Transverse colon (tissue), 4 donors: ENCODE data around the gene FOSL1. TPM values are rescaled to one million over a fixed set of nuclear protein-coding genes. Genes with fewer than 3 reads are reported as not detected.

Source experiments
- DNase-seq: peaks from one replicate; pipeline ENCODE4 v3.0.0-alpha.2; 2019
- H3K27ac ChIP-seq, 4 donors: fragments of 200-600 bp; sonication (generic); 2 replicates each; pipeline ENCODE4 v1.5.1; 2016 to 2018; ENCODE audit warnings: inconsistent platforms in 4 of 4
- H3K27me3 ChIP-seq: fragments of 200-600 bp; sonication (generic); 2 replicates; pipeline ENCODE4 v1.5.1; 2017; ENCODE audit warnings: inconsistent platforms
- H3K36me3 ChIP-seq, 4 donors: fragments of 200-600 bp; sonication (generic); 2 replicates each; pipeline ENCODE4 v1.5.1; 2017 to 2019; ENCODE audit warnings: inconsistent platforms in 4 of 4
- H3K4me1 ChIP-seq, 4 donors: fragments of 200-600 bp; sonication (generic); 2 replicates each; pipeline ENCODE4 v1.5.1; 2017 to 2020; ENCODE audit warnings: inconsistent platforms in 4 of 4
- H3K4me3 ChIP-seq, 4 donors: fragments of 200-600 bp; sonication (generic); 1 replicate in 1 of 4; 2 replicates in 3 of 4; pipeline versions ENCODE4 v1.5.1 to v1.6.1; 2017 to 2019; ENCODE audit warnings: inconsistent platforms in 4 of 4
- H3K9me3 ChIP-seq, 2 donors: fragments of 200-600 bp; sonication (generic); 2 replicates each; pipeline ENCODE4 v1.5.1; 2017 to 2019; ENCODE audit warnings: inconsistent platforms in 2 of 2
- EP300 ChIP-seq: sonication (generic); formaldehyde crosslinking; IDR thresholded peaks from one replicate; pipeline ENCODE4 v1.6.1; 2017; ENCODE audit warnings: antibody characterized with exemption, low read depth
- POLR2A ChIP-seq: fragments of 450-650 bp; IDR thresholded peaks from one replicate; pipeline ENCODE4 v1.6.1; 2016; ENCODE audit warnings: antibody characterized with exemption, mild to moderate bottlenecking, moderate library complexity
- POLR2AphosphoS5 ChIP-seq, 3 donors: sonication (generic); formaldehyde crosslinking; IDR thresholded peaks; one replicate each; pipeline ENCODE4 v1.6.1; 2016; ENCODE audit warnings: antibody characterized with exemption in 3 of 3
- WGBS, 2 donors: methylation state at CpG; one replicate each; pipeline ENCODE4 v1.1.5; 2018; ENCODE audit warnings: low coverage in 1 of 2; 5-methylcytosine and 5-hydroxymethylcytosine counted together
- in situ Hi-C, 4 donors: fragments of 200-750 bp; cut with MboI; loops; one replicate each; pipeline versions ENCODE4 v1.15.0 to v1.15.1; 2017; ENCODE audit warnings: low sequenced_read_pairs in 3 of 4, low pct_ligation_motif_present in 1 of 4, low pct_unique_long_range_greater_than_20kb in 1 of 4
- intact Hi-C: fragments of 100-400 bp; cut with DNase I; formaldehyde crosslinking; loops from one replicate; pipeline ENCODE4 v1.15.1; 2023; ENCODE audit warnings: low total_unique reads
- total RNA-seq, 4 donors: library from RNA; depleted of rRNA; stranded (reverse); fragments of >200 nt; gene quantifications; one replicate each; pipeline ENCODE4 v1.1.0, GENCODE V29; 2016
- TF ChIP-seq, protein P1 (sequence below), 5 experiments: fragments of 200-600 bp in 3 of 5; fragments of 450-650 bp in 2 of 5; sonication (generic) in 3 of 5; IDR thresholded peaks; 1 replicate in 2 of 5; 2 replicates in 3 of 5; pipeline ENCODE4 v1.5.1; 2016 to 2017; ENCODE audit warnings: antibody characterized with exemption in 5 of 5, inconsistent platforms in 3 of 5, mild to moderate bottlenecking in 2 of 5, moderate library complexity in 1 of 5

FOSL1 gene
- total RNA-seq, 4 donors from 2014 or later, result 1.2 to 11.6 TPM; not detected in 2

- TF ChIP-seq EP300 (no peak), POLR2A (no peak), POLR2AphosphoS5 (IDR thresholded peaks at IDR 0.05) (no peak)
- TF ChIP-seq, protein P1, sequence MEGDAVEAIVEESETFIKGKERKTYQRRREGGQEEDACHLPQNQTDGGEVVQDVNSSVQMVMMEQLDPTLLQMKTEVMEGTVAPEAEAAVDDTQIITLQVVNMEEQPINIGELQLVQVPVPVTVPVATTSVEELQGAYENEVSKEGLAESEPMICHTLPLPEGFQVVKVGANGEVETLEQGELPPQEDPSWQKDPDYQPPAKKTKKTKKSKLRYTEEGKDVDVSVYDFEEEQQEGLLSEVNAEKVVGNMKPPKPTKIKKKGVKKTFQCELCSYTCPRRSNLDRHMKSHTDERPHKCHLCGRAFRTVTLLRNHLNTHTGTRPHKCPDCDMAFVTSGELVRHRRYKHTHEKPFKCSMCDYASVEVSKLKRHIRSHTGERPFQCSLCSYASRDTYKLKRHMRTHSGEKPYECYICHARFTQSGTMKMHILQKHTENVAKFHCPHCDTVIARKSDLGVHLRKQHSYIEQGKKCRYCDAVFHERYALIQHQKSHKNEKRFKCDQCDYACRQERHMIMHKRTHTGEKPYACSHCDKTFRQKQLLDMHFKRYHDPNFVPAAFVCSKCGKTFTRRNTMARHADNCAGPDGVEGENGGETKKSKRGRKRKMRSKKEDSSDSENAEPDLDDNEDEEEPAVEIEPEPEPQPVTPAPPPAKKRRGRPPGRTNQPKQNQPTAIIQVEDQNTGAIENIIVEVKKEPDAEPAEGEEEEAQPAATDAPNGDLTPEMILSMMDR (IDR thresholded peaks at IDR 0.05), result no peak
- no peak overlapping the region for H3K27ac ChIP-seq
- in situ Hi-C loops, result no loop called here
Observed at GRCh38 chr11:65862941-65863888, 37.0 kb downstream of the FOSL1 start.

GRCh38 chr11:65862191-65862735 is 37.9 kb downstream of the FOSL1 start:
- DNase-seq, result no peak

More at GRCh38 chr11:65862941-65863888, 37.0 kb downstream of the FOSL1 start:
- Histone ChIP-seq H3K27me3 (no peaks in the 10 kb centered on the region), H3K4me1 (peaks cover 17 to 32% (median 24%) of the 10 kb centered on the region in 4 donors), H3K4me3 (no peak overlapping the region), H3K36me3 (peaks cover 0 to 24% (median 10%) of the 10 kb centered on the region in 4 donors), H3K9me3 (no peaks in the 10 kb centered on the region)
- no peak for DNase-seq
- intact Hi-C loops, result no loop called here
- WGBS, 2 donors, result 90% methylated on average over 24 of the region's 24 CpGs; no CpG with 5 or more reads in 1 of the 2 donors

GRCh38 chr11:65861533-65862183 is 38.5 kb downstream of the FOSL1 start:
- peak overlapping the region in 3 of 4 donors; percentile 84 to 97 (median 93) for H3K4me3 ChIP-seq
- peaks cover 17 to 34% (median 24%) of the 10 kb centered on the region in 4 donors for H3K4me1 ChIP-seq
- intact Hi-C loops (no loop called here), in situ Hi-C loops (no loop called here)
- H3K9me3 ChIP-seq, result no peaks in the 10 kb centered on the region
- DNase-seq, result peak; percentile 6
- H3K27me3 ChIP-seq, result no peaks in the 10 kb centered on the region
- peaks cover 0 to 24% (median 10%) of the 10 kb centered on the region in 4 donors for H3K36me3 ChIP-seq
- H3K27ac ChIP-seq, result peak overlapping the region; percentile 97 to 100 (median 100)
- TF ChIP-seq EP300 (no peak), POLR2A (no peak), POLR2AphosphoS5 (IDR thresholded peaks at IDR 0.05) (no peak)
- TF ChIP-seq, protein P1 (IDR thresholded peaks at IDR 0.05), result no peak
- 60 to 75% methylated on average over 1 to 13 of the region's 13 CpGs for WGBS, 2 donors

More at GRCh38 chr11:65862191-65862735, 37.9 kb downstream of the FOSL1 start:
- peak overlapping the region; percentile 97 to 100 (median 100) for H3K27ac ChIP-seq
- no peaks in the 10 kb centered on the region for H3K9me3 ChIP-seq
- 80 to 83% methylated on average over 1 to 5 of the region's 5 CpGs for WGBS, 2 donors
- TF ChIP-seq EP300, result no peak
- TF ChIP-seq, protein P1 (IDR thresholded peaks at IDR 0.05), result no peak
- no peak for TF ChIP-seq POLR2AphosphoS5 (IDR thresholded peaks at IDR 0.05)
- no peak for TF ChIP-seq POLR2A
- H3K27me3 ChIP-seq, result no peaks in the 10 kb centered on the region
- H3K36me3 ChIP-seq, result peaks cover 0 to 24% (median 10%) of the 10 kb centered on the region in 4 donors
- no peak overlapping the region for H3K4me3 ChIP-seq
- H3K4me1 ChIP-seq, result peaks cover 17 to 32% (median 24%) of the 10 kb centered on the region in 4 donors
- in situ Hi-C loops (no loop called here), intact Hi-C loops (no loop called here)

GRCh38 chr11:65861165-65861505 is 39.1 kb downstream of the FOSL1 start:
- intact Hi-C loops, result no loop called here
- TF ChIP-seq POLR2A (no peak), EP300 (no peak), POLR2AphosphoS5 (IDR thresholded peaks at IDR 0.05) (no peak)
- TF ChIP-seq, protein P1 (IDR thresholded peaks at IDR 0.05), result no peak
- H3K36me3 ChIP-seq, result peaks cover 0 to 24% (median 10%) of the 10 kb centered on the region in 4 donors
- in situ Hi-C loops, result no loop called here
- 7 to 60% methylated on average over 1 to 14 of the region's 14 CpGs for WGBS, 2 donors
- peak overlapping the region; percentile 65 to 97 (median 88) for H3K4me3 ChIP-seq
- peak overlapping the region; percentile 97 to 100 (median 100) for H3K27ac ChIP-seq
- DNase-seq, result peak; percentile 27
- no peaks in the 10 kb centered on the region for H3K27me3 ChIP-seq
- no peaks in the 10 kb centered on the region for H3K9me3 ChIP-seq
- H3K4me1 ChIP-seq, result peaks cover 20 to 39% (median 29%) of the 10 kb centered on the region in 4 donors
